Aorta (tissue), 5 donors: Measurements from ENCODE around the gene NPL. TPM values are rescaled to one million over a fixed set of nuclear protein-coding genes. Genes with fewer than 3 reads are reported as not detected.
A peak's percentile ranks its signal among the peaks of the same experiment; 100 is the strongest.

Experiments used
- ATAC-seq: fragments of 200-7000 bp; cut with Tn5 transposase; one replicate; pipeline ENCODE4 v1.9.1; 2022; ENCODE audit warnings: moderate library complexity; ENCODE audit not compliant: low FRiP score
- DNase-seq, 2 donors: peaks; one replicate each; pipeline ENCODE4 v3.0.0-alpha.2; 2020
- H3K27ac ChIP-seq, 2 donors: one replicate each; pipeline ENCODE4 v1.5.1; 2013; ENCODE audit warnings: low read length in 2 of 2, mild to moderate bottlenecking in 2 of 2, moderate library complexity in 2 of 2, control low read depth in 1 of 2, inconsistent platforms in 1 of 2, low read depth in 1 of 2
- H3K27me3 ChIP-seq, 2 donors: one replicate each; pipeline ENCODE4 v1.6.1; 2013; ENCODE audit warnings: control low read depth in 1 of 2, low read length in 1 of 2, mild to moderate bottlenecking in 1 of 2, moderate library complexity in 1 of 2; ENCODE audit not compliant: insufficient read depth in 2 of 2, control insufficient read depth in 1 of 2
- H3K36me3 ChIP-seq, 2 donors: one replicate each; pipeline ENCODE4 v1.6.1; 2013; ENCODE audit warnings: control low read depth in 1 of 2, low read length in 1 of 2, mild to moderate bottlenecking in 1 of 2; ENCODE audit not compliant: insufficient read depth in 2 of 2, control insufficient read depth in 1 of 2
- H3K4me1 ChIP-seq, 2 donors: one replicate each; pipeline ENCODE4 v1.6.1; 2013; ENCODE audit warnings: low read length in 2 of 2, control low read depth in 1 of 2, mild to moderate bottlenecking in 1 of 2, moderate library complexity in 1 of 2; ENCODE audit not compliant: insufficient read depth in 2 of 2, control insufficient read depth in 1 of 2
- H3K4me3 ChIP-seq, 2 donors: one replicate each; pipeline ENCODE4 v1.5.1; 2013; ENCODE audit warnings: low read length in 2 of 2, control low read depth in 1 of 2, mild to moderate bottlenecking in 1 of 2
- H3K9me3 ChIP-seq: one replicate; pipeline ENCODE4 v1.6.1; 2013; ENCODE audit warnings: mild to moderate bottlenecking, low read length; ENCODE audit not compliant: control insufficient read depth
- WGBS, 2 donors: extraction: QIAGEN DNeasy Blood & Tissue Kit; methylation state at CpG; one replicate each; pipeline ENCODE4 v1.1.7; 2013; 5-methylcytosine and 5-hydroxymethylcytosine counted together
- intact Hi-C, 2 donors: fragments of 100-400 bp; cut with DNase I; formaldehyde crosslinking; loops; one replicate each; pipeline versions ENCODE4 v1.14.2 to v1.15.0; 2022
- polyA plus RNA-seq, 2 donors: library from polyadenylated mRNA; stranded (reverse); fragments of 200-250 nt; gene quantifications; one replicate each; pipeline ENCODE4 v1.2.3, GENCODE V29; 2013
- total RNA-seq, 2 donors: library from RNA; stranded (reverse); fragmentation: NEBNext Ultra II Directional; extraction: Animal tissue kit (Norgen Biotek cat#: 25700); gene quantifications; one replicate each; pipeline ENCODE4 v1.2.1, GENCODE V29; 2021
- donor health status: healthy with polysubstance abuse.
- donor health status: Bipolar disorder and iron deficiency.
- donor health status: DM: no; HTN: no; CAD: no.
- donor health status: DM: no; HTN: no; CAD: no.
- donor health status: DM: yes; HTN: yes; CAD: no.

Gene NPL
- total and polyA plus RNA-seq, 4 donors: 4.8 to 36.6 (median 15.4) TPM

DNA sequence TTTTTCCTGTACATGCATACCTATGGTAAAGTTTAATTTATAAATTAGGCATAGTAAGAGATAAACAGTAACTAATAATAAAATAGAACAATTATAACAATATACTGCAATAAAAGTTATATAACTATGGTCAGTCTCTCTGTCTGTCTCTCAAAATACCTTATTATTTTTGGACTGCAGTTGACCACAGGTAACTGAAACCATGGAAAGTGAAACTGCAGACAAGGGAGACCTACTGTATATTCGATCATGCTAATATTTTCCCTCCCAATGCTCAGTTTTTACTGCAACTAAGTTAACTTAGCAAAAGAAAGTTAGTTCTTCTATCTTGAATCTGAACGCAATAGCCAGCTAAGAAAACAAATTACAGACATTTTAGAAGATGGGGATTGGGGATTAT is 37.3 kb downstream of the NPL start:
- H3K27me3 ChIP-seq: no peaks in the 10 kb centered on the region
- ATAC-seq: no peak
- H3K9me3 ChIP-seq: no peaks in the 10 kb centered on the region
- WGBS, 2 donors: 88 to 90% methylated on average over 2 of the region's 2 CpGs
- H3K4me1 ChIP-seq: no peaks in the 10 kb centered on the region
- intact Hi-C loops: no loop called here
- no peak for DNase-seq
- no peak overlapping the region for H3K4me3 ChIP-seq
- no peak overlapping the region for H3K27ac ChIP-seq
- H3K36me3 ChIP-seq: no peaks in the 10 kb centered on the region

DNA sequence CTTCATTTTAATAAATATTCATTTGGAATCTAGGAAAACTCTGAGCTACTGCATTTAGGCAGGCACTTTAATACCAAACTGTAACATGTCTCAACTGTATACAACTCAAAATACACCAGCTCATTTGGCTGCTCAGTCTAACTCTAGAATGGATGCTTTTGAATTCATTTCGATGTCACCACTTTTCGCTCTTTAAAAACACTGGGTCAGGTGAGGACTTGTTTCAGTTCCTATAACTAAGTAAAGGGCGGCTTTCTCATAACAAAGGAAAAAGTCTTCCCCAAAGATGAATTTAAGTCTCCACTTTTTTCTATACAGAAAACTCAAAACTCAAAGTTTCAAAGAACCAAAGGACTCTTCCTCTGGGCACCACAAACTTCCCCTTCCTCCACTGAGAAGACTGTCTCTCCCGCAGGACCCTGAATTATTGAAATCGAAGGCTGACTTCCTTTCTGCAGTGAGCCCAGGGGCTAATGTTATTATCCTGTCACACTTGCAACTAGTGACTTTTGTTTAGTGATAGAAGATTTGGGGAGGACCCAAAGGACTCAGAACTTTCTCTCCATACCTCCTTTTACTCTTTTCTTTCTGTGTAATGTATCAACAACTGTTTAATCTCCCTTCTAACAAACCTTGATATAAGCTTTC is 39.8 kb downstream of the NPL start:
- ATAC-seq (no peak), DNase-seq (no peak)
- no peaks in the 10 kb centered on the region for H3K36me3 ChIP-seq
- no peak overlapping the region for H3K4me3 ChIP-seq
- no peak overlapping the region for H3K27ac ChIP-seq
- 82 to 87% methylated on average over 5 of the region's 5 CpGs for WGBS, 2 donors
- H3K27me3 ChIP-seq: no peaks in the 10 kb centered on the region
- no peaks in the 10 kb centered on the region for H3K4me1 ChIP-seq
- H3K9me3 ChIP-seq: no peaks in the 10 kb centered on the region
- intact Hi-C loops: no loop called here

DNA sequence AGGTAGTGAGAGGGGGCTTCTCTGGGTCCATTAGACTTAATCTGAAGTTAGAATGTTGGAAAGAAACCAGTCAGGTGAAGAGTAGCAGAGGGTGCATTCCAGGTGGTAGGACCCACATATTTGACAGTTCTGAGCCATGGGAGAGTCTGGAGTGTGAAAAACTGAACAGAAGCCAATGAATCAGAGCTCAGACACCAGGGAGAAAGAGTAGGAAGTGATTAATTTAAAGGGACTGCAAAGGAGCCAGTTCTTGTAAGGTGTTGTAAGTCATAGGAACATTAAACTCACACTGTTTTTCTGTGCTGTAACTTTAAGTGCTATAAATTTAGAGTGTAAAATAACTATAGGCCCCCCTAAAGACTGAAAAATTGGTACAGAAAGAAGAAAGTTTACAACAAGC is 43.7 kb downstream of the NPL start:
- H3K36me3 ChIP-seq: no peaks in the 10 kb centered on the region
- H3K4me3 ChIP-seq: no peak overlapping the region
- ATAC-seq (no peak), DNase-seq (no peak)
- H3K27me3 ChIP-seq: no peaks in the 10 kb centered on the region
- H3K4me1 ChIP-seq: no peaks in the 10 kb centered on the region
- intact Hi-C loops: no loop called here
- no peak overlapping the region for H3K27ac ChIP-seq
- H3K9me3 ChIP-seq: no peaks in the 10 kb centered on the region

DNA sequence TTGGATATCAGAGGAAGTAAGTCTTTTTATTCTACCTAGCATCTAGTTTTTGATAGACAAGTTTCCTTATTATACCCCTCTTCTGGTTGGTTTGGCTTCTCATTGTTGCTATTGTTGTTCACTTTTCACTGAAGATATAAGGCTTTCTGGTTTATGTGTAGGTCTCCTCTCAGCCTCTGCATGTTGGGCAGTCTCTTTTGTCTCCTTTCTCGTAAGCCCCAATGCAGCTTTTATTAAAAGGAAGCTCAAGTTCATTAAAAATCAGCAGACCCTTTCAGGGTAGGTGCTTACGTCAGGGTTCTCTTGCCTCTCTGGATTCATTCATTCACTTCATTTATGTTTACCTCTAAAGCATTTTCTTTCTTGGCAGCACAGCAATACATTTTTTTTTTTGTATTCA is 44.8 kb downstream of the NPL start:
- no peak for DNase-seq
- WGBS, 2 donors: 85 to 94% methylated on average over 2 of the region's 2 CpGs
- Histone ChIP-seq H3K36me3 (no peaks in the 10 kb centered on the region), H3K27ac (no peak overlapping the region), H3K4me1 (no peaks in the 10 kb centered on the region), H3K9me3 (no peaks in the 10 kb centered on the region), H3K4me3 (no peak overlapping the region), H3K27me3 (no peaks in the 10 kb centered on the region)
- intact Hi-C loops: no loop called here
- no peak for ATAC-seq

DNA sequence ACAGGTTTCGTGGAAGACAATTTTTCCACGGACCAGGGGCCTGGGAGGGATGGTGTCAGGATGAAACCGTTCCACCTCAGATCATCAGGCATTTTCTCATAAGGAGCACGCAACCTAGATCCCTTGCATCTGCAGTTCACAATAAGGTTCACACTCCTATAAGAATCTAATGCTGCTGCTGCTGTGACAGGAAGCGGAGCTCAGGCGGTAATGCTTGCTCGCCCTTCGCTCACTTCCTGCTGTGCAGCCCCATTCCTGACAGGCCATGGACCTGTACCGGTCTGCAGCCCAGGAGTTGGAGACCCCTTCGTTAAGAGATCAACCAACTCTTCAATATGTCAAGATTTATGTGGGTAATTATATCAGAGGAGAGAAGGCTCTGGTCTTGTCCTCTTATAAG is 46.2 kb downstream of the NPL start:
- Histone ChIP-seq H3K4me3 (no peak overlapping the region), H3K36me3 (no peaks in the 10 kb centered on the region), H3K27me3 (no peaks in the 10 kb centered on the region), H3K9me3 (no peaks in the 10 kb centered on the region), H3K4me1 (no peaks in the 10 kb centered on the region), H3K27ac (no peak overlapping the region)
- DNase-seq: peak in 1 of 2 donors; percentile 48
- WGBS, 2 donors: 84 to 85% methylated on average over 10 of the region's 10 CpGs
- intact Hi-C loops: loop anchor here in 1 of 2 donors (5.0 kb wide), 1 partner anchor 34 kb away; no protein-coding TSS in a partner anchor
- no peak for ATAC-seq

DNA sequence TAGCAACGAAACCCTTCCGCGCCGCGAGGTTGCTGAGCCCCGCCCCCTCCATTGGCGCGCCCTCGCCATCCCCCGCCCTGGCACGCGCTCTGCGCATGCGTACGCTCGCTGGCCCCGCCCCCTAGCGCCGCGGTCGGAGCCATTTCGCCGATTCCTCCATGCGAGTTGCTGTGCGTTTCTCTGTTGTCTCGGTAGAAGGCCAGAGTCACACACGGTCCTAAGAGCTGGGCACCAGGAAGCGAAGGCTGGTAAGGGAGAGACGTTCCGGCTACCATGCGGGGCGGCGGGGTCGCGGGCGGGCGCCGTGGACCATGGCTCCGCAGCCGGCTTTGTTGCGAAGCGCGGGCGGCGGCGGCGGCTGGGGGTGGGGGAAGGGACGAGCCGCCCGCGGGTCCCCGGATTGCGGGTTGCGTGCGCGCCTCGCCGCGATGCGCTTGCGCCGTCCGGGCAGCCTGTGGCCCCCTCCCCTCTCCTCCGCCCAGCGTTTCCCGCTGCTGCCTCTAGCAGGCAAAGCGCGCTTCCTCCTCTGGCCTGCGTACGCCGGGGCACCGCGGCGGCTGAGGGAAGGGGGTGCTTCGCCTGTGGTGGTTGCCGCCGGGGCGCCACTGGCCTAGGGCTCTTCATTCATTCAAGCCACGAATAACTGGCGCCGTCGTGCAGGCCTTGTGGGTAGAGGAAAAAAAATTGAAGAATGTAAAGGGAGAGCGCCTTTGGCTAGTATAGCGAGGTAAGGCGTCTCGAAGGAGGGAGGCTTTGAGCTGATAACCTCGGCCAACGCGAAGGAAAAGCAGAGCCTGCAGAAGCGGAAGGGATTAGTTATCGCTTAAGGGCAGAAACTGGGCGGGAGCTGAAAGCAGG is 49.9 kb downstream of the NPL start, which contains the start of gene DHX9:
TSS of gene DHX9 (plus strand) at position 139 of the 858 bp plus-strand sequence. CDS start 3,220 bp downstream, outside the sequence.
- Histone ChIP-seq H3K9me3 (no peaks in the 10 kb centered on the region), H3K27me3 (no peaks in the 10 kb centered on the region), H3K27ac (peak within 1 kb of the TSS in 1 of 2 donors; percentile 75), H3K4me3 (peak within 1 kb of the TSS; percentile 48 to 78), H3K4me1 (no peaks in the 10 kb centered on the region), H3K36me3 (no peaks in the 10 kb centered on the region)
- ATAC-seq (peak; percentile 98), DNase-seq (peak; percentile 95 to 99)
- intact Hi-C loops: loop anchor here in 1 of 2 donors (5.0 kb wide), 1 partner anchor 37 kb away; no protein-coding TSS in a partner anchor
- WGBS, 2 donors: 0 to 1% methylated on average over 83 to 92 of the region's 92 CpGs

DNA sequence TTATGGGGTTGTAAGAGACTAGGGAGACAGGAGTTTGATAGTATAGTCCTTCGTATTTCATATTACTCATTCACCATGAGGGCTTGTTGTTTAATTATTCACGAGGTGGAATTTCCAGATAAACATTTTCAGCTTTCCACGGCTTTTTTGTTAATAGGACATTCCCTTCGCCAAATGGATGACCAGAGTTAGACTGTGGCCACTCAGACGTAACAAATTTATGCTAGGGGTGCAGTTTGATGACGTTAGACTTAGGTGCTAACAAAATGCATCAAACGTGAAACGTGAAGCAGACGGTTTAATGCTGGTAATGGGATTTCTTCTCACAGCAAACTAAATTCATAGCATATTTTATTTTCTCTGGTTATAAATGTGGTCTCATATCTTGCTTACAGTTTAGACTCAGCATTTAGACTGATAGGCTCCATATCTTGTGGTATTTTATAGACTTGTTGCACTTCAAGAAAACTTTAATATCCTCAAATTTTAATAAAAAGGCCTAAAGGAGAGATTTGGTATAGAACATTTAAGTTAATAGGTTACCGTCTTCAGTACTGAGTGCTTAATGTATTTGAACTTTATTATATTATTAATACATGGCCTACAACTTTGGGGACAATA is 51.9 kb downstream of the NPL start:
- intact Hi-C loops: no loop called here
- 47 to 51% methylated on average over 10 of the region's 10 CpGs for WGBS, 2 donors
- no peak overlapping the region for H3K4me3 ChIP-seq

DNA sequence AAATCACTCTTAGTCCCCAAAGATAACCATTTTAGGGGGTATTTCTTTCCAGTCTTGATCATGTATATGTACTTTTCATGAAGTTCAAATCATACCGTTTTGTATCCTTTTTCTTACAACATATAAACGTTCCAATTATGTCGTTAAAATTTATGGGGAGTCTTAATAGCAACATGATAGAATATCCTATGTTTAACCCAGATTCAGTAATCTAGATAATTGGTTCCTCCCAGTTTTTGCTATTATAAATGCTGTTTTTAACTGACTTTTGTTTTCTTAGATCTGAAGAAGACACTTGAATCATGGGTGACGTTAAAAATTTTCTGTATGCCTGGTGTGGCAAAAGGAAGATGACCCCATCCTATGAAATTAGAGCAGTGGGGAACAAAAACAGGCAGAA is 52.7 kb downstream of the NPL start:
- intact Hi-C loops: no loop called here
- Histone ChIP-seq H3K27ac (no peak overlapping the region), H3K4me3 (no peak overlapping the region), H3K27me3 (no peaks in the 10 kb centered on the region), H3K4me1 (no peaks in the 10 kb centered on the region), H3K36me3 (peaks cover 0 to 2% of the 10 kb centered on the region in 2 donors), H3K9me3 (no peaks in the 10 kb centered on the region)
- ATAC-seq (no peak), DNase-seq (no peak)
- 51 to 52% methylated on average over 4 of the region's 4 CpGs for WGBS, 2 donors

More for the DNA sequence above, 51.9 kb downstream of the NPL start:
- Histone ChIP-seq H3K4me1 (no peaks in the 10 kb centered on the region), H3K36me3 (peaks cover 0 to 2% of the 10 kb centered on the region in 2 donors), H3K27ac (no peak overlapping the region), H3K9me3 (no peaks in the 10 kb centered on the region), H3K27me3 (no peaks in the 10 kb centered on the region)
- DNase-seq (no peak), ATAC-seq (no peak)
